ENCODE results near the gene LRRC63. TPM values are rescaled to one million over a fixed set of nuclear protein-coding genes. Genes with fewer than 3 reads are reported as not detected.
A peak's percentile ranks its signal among the peaks of the same experiment; 100 is the strongest.
"Not testable (repeated sequence)": the region's sequence is repeated elsewhere in the genome, so short reads cannot be mapped to it uniquely, and the experiment has no call there.

LRRC63 gene
- total RNA-seq, 3 donors from 2014 or later (not counting 1 experiment from before 2014, with no cell fraction given), result 0.32 to 0.95 (median 0.40) TPM

DNA sequence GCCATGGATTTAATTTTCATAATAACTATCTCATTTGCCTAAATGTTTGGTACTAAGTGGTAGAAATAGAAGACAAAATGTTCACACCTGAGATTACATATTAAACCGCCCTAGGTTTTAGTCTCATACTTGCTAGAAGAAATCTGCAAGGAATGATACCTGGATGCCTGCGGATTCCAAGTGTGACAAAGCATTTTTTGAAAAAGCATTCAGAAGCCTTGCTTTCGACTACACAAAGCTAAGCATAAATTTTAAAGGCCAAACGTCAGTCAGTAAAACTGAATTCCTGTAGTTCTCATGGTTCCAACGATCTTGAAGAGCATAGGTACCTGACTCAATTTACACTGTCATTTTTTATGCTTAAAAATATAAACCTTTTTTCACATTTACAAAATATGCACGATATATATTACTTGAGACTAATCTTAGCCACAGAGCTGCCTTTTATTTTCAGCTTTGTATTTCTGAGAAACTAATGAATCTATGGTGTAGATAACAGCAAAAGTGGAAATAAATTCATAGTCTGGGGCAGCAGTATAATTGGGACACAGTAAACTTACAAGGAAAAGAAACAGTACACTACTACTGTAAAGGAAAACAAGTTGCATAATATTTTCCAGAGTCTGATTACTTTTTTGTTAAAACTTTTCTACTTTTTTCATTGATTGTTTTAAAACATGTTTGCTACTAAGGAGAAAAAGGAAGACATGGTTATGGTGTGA lies 1.2 kb upstream of the LRRC63 start:
- intact Hi-C loops (cut with micrococcal nuclease), result loop anchor here (1.0 to 2.0 kb wide), 3 partner anchors 26 to 111 kb away; no protein-coding TSS in a partner anchor
- 60% methylated on average over 5 of the region's 6 CpGs for WGBS (ENCODE audit: insufficient coverage)
- Mint-ChIP-seq H3K27me3 (ENCODE audit: low read depth in 2 of 2) (no peaks in the 10 kb centered on the region), H3K9me3 (no peaks in the 10 kb centered on the region), H3K4me3 (peak overlapping the region; percentile 93), H3K36me3 (no peaks in the 10 kb centered on the region), H3K27ac (peak overlapping the region; percentile 79 to 90), H3K4me1 (peaks cover 17 to 21% of the 10 kb centered on the region in 2 donors)
- H3K27ac ChIP-seq (ENCODE audit: low read length), result peak overlapping the region; percentile 67
- H3K36me3 ChIP-seq (ENCODE audit: control insufficient read depth, insufficient read depth, low read length), result no peaks in the 10 kb centered on the region
- no peaks in the 10 kb centered on the region for H3K9me3 ChIP-seq (ENCODE audit: control insufficient read depth, insufficient read depth, low read length)
- H3K4me1 ChIP-seq (ENCODE audit: control insufficient read depth, insufficient read depth, low read length), result peaks cover 6% of the 10 kb centered on the region
- peak overlapping the region; percentile 56 for H3K4me3 ChIP-seq (ENCODE audit: low read length)
- ATAC-seq (no peak), DNase-seq (no peak)
- TF ChIP-seq, protein P1, sequence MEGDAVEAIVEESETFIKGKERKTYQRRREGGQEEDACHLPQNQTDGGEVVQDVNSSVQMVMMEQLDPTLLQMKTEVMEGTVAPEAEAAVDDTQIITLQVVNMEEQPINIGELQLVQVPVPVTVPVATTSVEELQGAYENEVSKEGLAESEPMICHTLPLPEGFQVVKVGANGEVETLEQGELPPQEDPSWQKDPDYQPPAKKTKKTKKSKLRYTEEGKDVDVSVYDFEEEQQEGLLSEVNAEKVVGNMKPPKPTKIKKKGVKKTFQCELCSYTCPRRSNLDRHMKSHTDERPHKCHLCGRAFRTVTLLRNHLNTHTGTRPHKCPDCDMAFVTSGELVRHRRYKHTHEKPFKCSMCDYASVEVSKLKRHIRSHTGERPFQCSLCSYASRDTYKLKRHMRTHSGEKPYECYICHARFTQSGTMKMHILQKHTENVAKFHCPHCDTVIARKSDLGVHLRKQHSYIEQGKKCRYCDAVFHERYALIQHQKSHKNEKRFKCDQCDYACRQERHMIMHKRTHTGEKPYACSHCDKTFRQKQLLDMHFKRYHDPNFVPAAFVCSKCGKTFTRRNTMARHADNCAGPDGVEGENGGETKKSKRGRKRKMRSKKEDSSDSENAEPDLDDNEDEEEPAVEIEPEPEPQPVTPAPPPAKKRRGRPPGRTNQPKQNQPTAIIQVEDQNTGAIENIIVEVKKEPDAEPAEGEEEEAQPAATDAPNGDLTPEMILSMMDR (IDR thresholded peaks at IDR 0.05), result no peak
- no peaks in the 10 kb centered on the region for H3K27me3 ChIP-seq (ENCODE audit: control insufficient read depth, insufficient read depth, low read length)

DNA sequence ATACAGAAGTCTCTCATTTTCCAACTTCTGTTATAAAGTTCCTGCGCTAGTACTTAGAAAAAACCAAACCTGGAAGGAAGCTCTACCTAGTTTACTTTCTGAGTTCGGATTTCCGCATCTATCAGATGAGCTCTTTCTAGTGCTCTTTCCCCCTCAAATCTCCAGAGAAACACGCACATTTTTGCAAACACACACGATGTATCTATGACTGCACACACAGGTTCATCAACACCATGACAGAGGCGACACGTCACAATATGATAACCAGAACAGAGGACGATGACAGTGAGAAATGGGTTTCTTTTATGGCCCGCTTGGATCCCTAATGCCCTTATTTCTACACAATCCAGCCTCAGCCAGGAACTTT lies 629 bp upstream of the LRRC63 start:
- TF ChIP-seq, protein P1 (IDR thresholded peaks at IDR 0.05), result no peak
- no peaks in the 10 kb centered on the region for H3K36me3 ChIP-seq (ENCODE audit: control insufficient read depth, insufficient read depth, low read length)
- Mint-ChIP-seq H3K9me3 (no peaks in the 10 kb centered on the region), H3K36me3 (no peaks in the 10 kb centered on the region), H3K4me1 (peaks cover 16 to 17% of the 10 kb centered on the region in 2 donors), H3K27me3 (ENCODE audit: low read depth in 2 of 2) (no peaks in the 10 kb centered on the region), H3K27ac (peak overlapping the region; percentile 79 to 90), H3K4me3 (peak overlapping the region; percentile 93)
- H3K4me1 ChIP-seq (ENCODE audit: control insufficient read depth, insufficient read depth, low read length), result peaks cover 6% of the 10 kb centered on the region
- H3K9me3 ChIP-seq (ENCODE audit: control insufficient read depth, insufficient read depth, low read length), result no peaks in the 10 kb centered on the region
- ATAC-seq (peak; percentile 48 to 69 (median 60)), DNase-seq (peak in 1 of 2 donors; percentile 79)
- 1% methylated on average over 8 of the region's 9 CpGs for WGBS (ENCODE audit: insufficient coverage)
- no peaks in the 10 kb centered on the region for H3K27me3 ChIP-seq (ENCODE audit: control insufficient read depth, insufficient read depth, low read length)
- intact Hi-C loops (cut with micrococcal nuclease), result loop anchor here (1.0 to 2.0 kb wide), 3 partner anchors 26 to 110 kb away; no protein-coding TSS in a partner anchor
- peak overlapping the region; percentile 56 for H3K4me3 ChIP-seq (ENCODE audit: low read length)
- peak overlapping the region; percentile 67 for H3K27ac ChIP-seq (ENCODE audit: low read length)

DNA sequence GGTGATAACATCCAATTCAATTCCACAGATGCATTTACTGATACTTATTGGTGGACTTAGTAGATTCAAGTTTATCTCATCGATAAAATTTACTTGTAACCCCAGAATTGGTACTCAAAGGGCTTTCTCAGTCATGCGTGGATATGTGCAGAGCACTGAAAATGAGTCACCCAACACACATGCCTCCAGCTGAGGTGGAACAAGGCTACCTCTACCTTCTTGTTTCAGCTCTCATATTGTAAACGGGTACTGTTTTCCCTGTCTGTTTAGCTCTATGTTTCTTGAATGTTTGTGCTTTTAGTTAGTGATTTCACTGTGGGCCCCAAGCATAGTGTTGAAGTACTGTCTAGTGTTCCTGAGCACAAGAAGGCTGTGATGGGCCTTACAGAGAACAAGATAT lies 1.5 kb downstream of the LRRC63 start:
- peaks cover 16 to 17% of the 10 kb centered on the region in 2 donors for H3K4me1 Mint-ChIP-seq
- intact Hi-C loops (cut with micrococcal nuclease), result no loop called here

DNA sequence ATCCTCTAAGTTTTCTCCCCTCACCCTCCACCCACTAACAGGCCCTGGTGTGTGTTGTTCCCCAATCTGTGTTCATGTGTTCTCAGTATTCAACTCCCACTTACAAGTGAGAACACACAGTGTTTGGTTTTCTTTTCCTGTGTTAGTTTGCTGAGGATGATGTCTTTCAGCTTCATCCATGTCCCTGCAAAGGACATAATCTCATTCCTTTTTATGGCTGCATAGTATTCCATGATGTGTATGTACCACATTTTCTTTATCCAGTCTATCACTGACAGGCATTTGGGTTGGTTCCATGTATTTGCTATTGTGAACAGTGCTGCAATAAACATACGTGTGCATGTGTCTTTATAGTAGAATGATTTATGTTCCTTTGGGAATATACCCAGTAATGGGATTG lies 3.0 kb downstream of the LRRC63 start:
- H3K4me1 Mint-ChIP-seq, result peaks cover 16 to 17% of the 10 kb centered on the region in 2 donors
- H3K36me3 Mint-ChIP-seq; H3K27me3 ChIP-seq (ENCODE audit: control insufficient read depth, insufficient read depth, low read length); H3K27ac ChIP-seq (ENCODE audit: low read length); intact Hi-C loops (cut with micrococcal nuclease); DNase-seq; H3K9me3 Mint-ChIP-seq; H3K9me3 ChIP-seq (ENCODE audit: control insufficient read depth, insufficient read depth, low read length); H3K4me1 ChIP-seq (ENCODE audit: control insufficient read depth, insufficient read depth, low read length); H3K4me3 Mint-ChIP-seq; ATAC-seq; H3K4me3 ChIP-seq (ENCODE audit: low read length); H3K36me3 ChIP-seq (ENCODE audit: control insufficient read depth, insufficient read depth, low read length); H3K27ac Mint-ChIP-seq: not testable (repeated sequence)
- H3K27me3 Mint-ChIP-seq (ENCODE audit: low read depth in 2 of 2), result peaks cover 8 to 13% of the 10 kb centered on the region in 2 donors
- 75% methylated on average over 1 of the region's 1 CpG for WGBS (ENCODE audit: insufficient coverage)

More for the DNA sequence above, 1.5 kb downstream of the LRRC63 start:
- ATAC-seq, result no peak
- no peaks in the 10 kb centered on the region for H3K9me3 Mint-ChIP-seq
- no peaks in the 10 kb centered on the region for H3K27me3 ChIP-seq (ENCODE audit: control insufficient read depth, insufficient read depth, low read length)
- H3K4me3 ChIP-seq (ENCODE audit: low read length), result no peak overlapping the region
- DNase-seq, result peak in 1 of 2 donors; percentile 12
- H3K27me3 Mint-ChIP-seq (ENCODE audit: low read depth in 2 of 2), result peaks cover 0 to 7% of the 10 kb centered on the region in 2 donors
- 91% methylated on average over 3 of the region's 3 CpGs for WGBS (ENCODE audit: insufficient coverage)
- no peaks in the 10 kb centered on the region for H3K36me3 Mint-ChIP-seq
- TF ChIP-seq, protein P1 (IDR thresholded peaks at IDR 0.05), result no peak
- H3K27ac Mint-ChIP-seq, result no peak overlapping the region
- H3K27ac ChIP-seq (ENCODE audit: low read length), result no peak overlapping the region
- H3K4me3 Mint-ChIP-seq, result no peak overlapping the region
- H3K4me1 ChIP-seq (ENCODE audit: control insufficient read depth, insufficient read depth, low read length), result peaks cover 6% of the 10 kb centered on the region
- H3K36me3 ChIP-seq (ENCODE audit: control insufficient read depth, insufficient read depth, low read length), result no peaks in the 10 kb centered on the region
- H3K9me3 ChIP-seq (ENCODE audit: control insufficient read depth, insufficient read depth, low read length), result no peaks in the 10 kb centered on the region

DNA sequence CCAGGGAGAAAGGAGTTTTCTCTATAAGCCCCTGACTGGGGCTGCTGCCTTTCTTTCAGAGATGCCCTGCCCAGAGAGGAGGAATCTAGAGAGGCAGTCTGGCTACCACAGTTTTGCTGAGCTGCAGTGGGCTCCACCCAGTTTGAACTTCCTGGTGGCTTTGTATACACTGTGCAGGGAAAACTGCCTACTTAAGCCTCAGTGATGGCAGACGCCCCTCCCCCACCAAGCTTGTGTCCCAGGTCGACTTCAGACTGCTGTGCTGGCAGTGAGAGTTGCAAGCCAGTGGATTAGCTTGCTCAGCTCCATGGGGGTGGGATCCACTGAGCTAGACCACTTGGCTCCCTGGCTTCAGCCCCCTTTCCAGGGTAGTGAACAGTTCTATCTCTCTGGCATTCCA lies 8.5 kb downstream of the LRRC63 start:
- peak in 1 of 2 donors; percentile 19 for DNase-seq
- Mint-ChIP-seq H3K36me3 (peaks cover 15% of the 10 kb centered on the region), H3K27me3 (ENCODE audit: low read depth in 2 of 2) (peaks cover 8 to 14% of the 10 kb centered on the region in 2 donors)
- 74% methylated on average over 1 of the region's 2 CpGs for WGBS (ENCODE audit: insufficient coverage)
- H3K9me3 ChIP-seq (ENCODE audit: control insufficient read depth, insufficient read depth, low read length); H3K4me3 Mint-ChIP-seq; intact Hi-C loops (cut with micrococcal nuclease); H3K9me3 Mint-ChIP-seq; H3K36me3 ChIP-seq (ENCODE audit: control insufficient read depth, insufficient read depth, low read length); ATAC-seq; H3K27ac ChIP-seq (ENCODE audit: low read length); H3K4me1 ChIP-seq (ENCODE audit: control insufficient read depth, insufficient read depth, low read length); H3K4me1 Mint-ChIP-seq; H3K27me3 ChIP-seq (ENCODE audit: control insufficient read depth, insufficient read depth, low read length); H3K27ac Mint-ChIP-seq; H3K4me3 ChIP-seq (ENCODE audit: low read length): not testable (repeated sequence)

Data from natural killer cell (primary cell).